ENCODE measurements around the gene EMC9.

DNA sequence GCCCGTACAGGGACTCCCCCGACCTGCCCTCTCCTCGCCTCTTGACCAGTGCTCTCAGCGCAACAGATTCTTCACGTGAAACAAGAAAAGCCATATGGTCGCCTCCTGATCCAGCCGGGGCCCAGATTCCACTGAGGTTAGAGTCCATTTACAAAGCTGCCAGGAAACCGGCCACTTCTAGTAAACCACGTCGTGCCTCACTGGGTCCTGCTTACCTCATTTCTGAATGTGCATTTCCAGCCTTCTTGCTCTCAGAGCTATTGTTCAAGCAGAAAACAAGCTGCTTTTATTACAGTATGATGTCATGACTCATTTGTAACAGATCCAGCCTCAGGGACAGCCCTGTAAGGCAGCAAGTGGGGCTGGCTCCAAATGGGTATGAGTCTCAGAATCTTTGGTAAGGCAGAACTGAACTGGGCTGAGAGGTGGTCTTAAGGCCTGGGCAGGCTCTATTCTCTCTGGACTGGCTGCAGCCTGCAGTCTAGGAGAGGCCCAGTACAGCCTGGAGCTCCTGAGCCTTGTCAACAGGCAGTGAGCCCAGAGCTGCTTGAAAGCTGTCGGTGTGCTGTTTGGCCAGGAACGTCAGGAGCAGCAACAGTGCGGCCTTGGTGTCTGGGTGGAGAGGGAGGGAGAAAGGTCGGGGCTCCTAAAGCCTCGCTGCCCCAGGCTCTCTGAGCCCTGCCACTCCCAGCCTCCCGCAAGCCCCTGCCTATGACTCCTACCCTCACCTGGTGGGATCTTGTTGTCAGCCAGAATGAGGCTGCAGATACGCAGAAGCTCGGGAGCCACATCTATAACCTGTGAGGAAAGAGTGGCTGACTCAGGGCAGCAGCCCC, 38.8 kb upstream of the EMC9 start:
- TF ChIP-seq, protein P1, sequence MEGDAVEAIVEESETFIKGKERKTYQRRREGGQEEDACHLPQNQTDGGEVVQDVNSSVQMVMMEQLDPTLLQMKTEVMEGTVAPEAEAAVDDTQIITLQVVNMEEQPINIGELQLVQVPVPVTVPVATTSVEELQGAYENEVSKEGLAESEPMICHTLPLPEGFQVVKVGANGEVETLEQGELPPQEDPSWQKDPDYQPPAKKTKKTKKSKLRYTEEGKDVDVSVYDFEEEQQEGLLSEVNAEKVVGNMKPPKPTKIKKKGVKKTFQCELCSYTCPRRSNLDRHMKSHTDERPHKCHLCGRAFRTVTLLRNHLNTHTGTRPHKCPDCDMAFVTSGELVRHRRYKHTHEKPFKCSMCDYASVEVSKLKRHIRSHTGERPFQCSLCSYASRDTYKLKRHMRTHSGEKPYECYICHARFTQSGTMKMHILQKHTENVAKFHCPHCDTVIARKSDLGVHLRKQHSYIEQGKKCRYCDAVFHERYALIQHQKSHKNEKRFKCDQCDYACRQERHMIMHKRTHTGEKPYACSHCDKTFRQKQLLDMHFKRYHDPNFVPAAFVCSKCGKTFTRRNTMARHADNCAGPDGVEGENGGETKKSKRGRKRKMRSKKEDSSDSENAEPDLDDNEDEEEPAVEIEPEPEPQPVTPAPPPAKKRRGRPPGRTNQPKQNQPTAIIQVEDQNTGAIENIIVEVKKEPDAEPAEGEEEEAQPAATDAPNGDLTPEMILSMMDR (IDR thresholded peaks at IDR 0.05; ENCODE audit: borderline replicate concordance, extremely low read depth, low read length, poor library complexity, severe bottlenecking): no peak
- TF ChIP-seq EZH2 (IDR thresholded peaks at IDR 0.05; ENCODE audit: borderline replicate concordance, low read depth, low read length, severe bottlenecking): no peak

Measured in DND-41 (cell line).